ENCODE results near the gene PDCD7.
"Not testable (repeated sequence)": the region's sequence is repeated elsewhere in the genome, so short reads cannot be mapped to it uniquely, and the experiment has no call there.

The PDCD7 gene

GRCh38 chr15:65091946-65092770 lies 41.5 kb downstream of the PDCD7 start:
- DNase-seq (ENCODE audit: low read depth in 3 of 3), result no peak

GRCh38 chr15:65089206-65089824 lies 44.3 kb downstream of the PDCD7 start:
- DNase-seq (ENCODE audit: low read depth in 3 of 3), result no peak

GRCh38 chr15:65088643-65089021 lies 45.0 kb downstream of the PDCD7 start:
- no peak for DNase-seq (ENCODE audit: low read depth in 3 of 3)

GRCh38 chr15:65087873-65088642 lies 45.5 kb downstream of the PDCD7 start:
- no peak for DNase-seq (ENCODE audit: low read depth in 3 of 3)

GRCh38 chr15:65087411-65087810 lies 46.2 kb downstream of the PDCD7 start:
- DNase-seq (ENCODE audit: low read depth in 3 of 3), result no peak

- no peak for DNase-seq (ENCODE audit: low read depth in 3 of 3)
Measured at GRCh38 chr15:65086680-65087111, 46.9 kb downstream of the PDCD7 start.

- no peak for DNase-seq (ENCODE audit: low read depth in 3 of 3)
Measured at GRCh38 chr15:65085990-65086679, 47.5 kb downstream of the PDCD7 start.

- no peak for DNase-seq (ENCODE audit: low read depth in 3 of 3)
Measured at GRCh38 chr15:65085207-65085753, 48.3 kb downstream of the PDCD7 start.

GRCh38 chr15:65084500-65085206 lies 49.0 kb downstream of the PDCD7 start:
- DNase-seq (ENCODE audit: low read depth in 3 of 3), result no peak

- no peak for DNase-seq (ENCODE audit: low read depth in 3 of 3)
Measured at GRCh38 chr15:65083262-65083701, 50.3 kb downstream of the PDCD7 start.

- peak in 1 of 3 donors; percentile 3 for DNase-seq (ENCODE audit: low read depth in 3 of 3)
Measured at GRCh38 chr15:65082303-65082953, 51.2 kb downstream of the PDCD7 start.

GRCh38 chr15:65081758-65082157 lies 51.9 kb downstream of the PDCD7 start:
- DNase-seq (ENCODE audit: low read depth in 3 of 3), result peak in 2 of 3 donors; percentile 8 to 30

GRCh38 chr15:65081270-65081669 lies 52.3 kb downstream of the PDCD7 start:
- no peak for DNase-seq (ENCODE audit: low read depth in 3 of 3)

- DNase-seq (ENCODE audit: low read depth in 3 of 3), result no peak
Measured at GRCh38 chr15:65079580-65079979, 54.0 kb downstream of the PDCD7 start.

- peak; percentile 28 to 34 (median 31) for DNase-seq (ENCODE audit: low read depth in 3 of 3)
Measured at GRCh38 chr15:65077981-65078352, 55.6 kb downstream of the PDCD7 start.

GRCh38 chr15:65077291-65077980 lies 56.2 kb downstream of the PDCD7 start:
- DNase-seq (ENCODE audit: low read depth in 3 of 3), result no peak

- no peak for DNase-seq (ENCODE audit: low read depth in 3 of 3)
Measured at GRCh38 chr15:65076486-65077290, 56.9 kb downstream of the PDCD7 start, which contains the start of gene KBTBD13. TSS of gene KBTBD13 (plus strand) at chr15:65076746. CDS start at chr15:65076816, 70 bp downstream.

- DNase-seq (ENCODE audit: low read depth in 3 of 3), result not testable (repeated sequence)
Measured at GRCh38 chr15:65075607-65076395, 57.8 kb downstream of the PDCD7 start.
